Loucy (cell line): Measurements from ENCODE around the gene SND1.

Source experiments
- H2AFZ ChIP-seq: fragments of 200-600 bp; sonication (generic); 2 replicates; pipeline ENCODE4 v1.6.0; 2016; ENCODE audit warnings: antibody characterized with exemption, mild to moderate bottlenecking, low read length, moderate library complexity
- H3F3A ChIP-seq: fragments of 200-600 bp; 2 replicates; pipeline ENCODE4 v1.6.0; 2016; ENCODE audit warnings: antibody characterized with exemption, low read depth, mild to moderate bottlenecking
- H3K27me3 ChIP-seq: fragments of 200-600 bp; sonication (generic); 2 replicates; pipeline ENCODE4 v1.6.1; 2014; ENCODE audit warnings: low read length, mild to moderate bottlenecking; ENCODE audit not compliant: insufficient read depth, poor library complexity, severe bottlenecking
- H3K36me3 ChIP-seq: fragments of 200-600 bp; sonication (generic); 2 replicates; pipeline ENCODE4 v1.6.1; 2016; ENCODE audit warnings: low read length; ENCODE audit not compliant: insufficient read depth
- H3K4me1 ChIP-seq: fragments of 200-600 bp; sonication (generic); 2 replicates; pipeline ENCODE4 v1.5.1; 2014; ENCODE audit warnings: low read length, mild to moderate bottlenecking; ENCODE audit not compliant: insufficient read depth, poor library complexity, severe bottlenecking
- H3K4me2 ChIP-seq: fragments of 200-600 bp; sonication (generic); 2 replicates; pipeline ENCODE4 v1.6.0; 2014; ENCODE audit warnings: antibody characterized with exemption, low read length, low read depth, mild to moderate bottlenecking; ENCODE audit not compliant: poor library complexity, severe bottlenecking
- H3K4me3 ChIP-seq: fragments of 200-600 bp; sonication (generic); 2 replicates; pipeline ENCODE4 v1.5.1; 2014; ENCODE audit warnings: low read length, mild to moderate bottlenecking, mixed read lengths; ENCODE audit not compliant: poor library complexity, severe bottlenecking
- H3K79me2 ChIP-seq: fragments of 200-600 bp; sonication (generic); 2 replicates; pipeline ENCODE4 v1.6.1; 2014; ENCODE audit warnings: low read length; ENCODE audit not compliant: insufficient read depth
- H3K9ac ChIP-seq: fragments of 200-600 bp; sonication (generic); 2 replicates; pipeline ENCODE4 v1.6.0; 2014; ENCODE audit warnings: mild to moderate bottlenecking, low read depth, low read length, moderate library complexity; ENCODE audit not compliant: poor library complexity, severe bottlenecking
- H3K9me2 ChIP-seq: fragments of 200-600 bp; sonication (generic); replicated peaks from 2 replicates; pipeline ENCODE4 v1.6.1; 2016; ENCODE audit warnings: low read depth, low read length, mixed read lengths
- H3K9me3 ChIP-seq: fragments of 200-600 bp; sonication (generic); 2 replicates; pipeline ENCODE4 v1.6.1; 2014; ENCODE audit warnings: mild to moderate bottlenecking, antibody characterized with exemption, low read length, low read depth; ENCODE audit not compliant: insufficient read depth
- H4K20me1 ChIP-seq: fragments of 200-600 bp; sonication (generic); 2 replicates; pipeline ENCODE4 v1.6.0; 2014; ENCODE audit warnings: antibody characterized with exemption, low read length, mild to moderate bottlenecking; ENCODE audit not compliant: insufficient read depth, poor library complexity, severe bottlenecking
- EZH2phosphoT487 ChIP-seq: fragments of 200-600 bp; IDR thresholded peaks from 2 replicates; pipeline ENCODE4 v1.6.1; 2018; ENCODE audit warnings: antibody characterized with exemption, mild to moderate bottlenecking, moderate library complexity, borderline replicate concordance
- TF ChIP-seq, protein P1 (sequence below): fragments of 200-600 bp; sonication (generic); conservative IDR thresholded peaks from 2 replicates; pipeline ENCODE4 v1.5.1; 2014; ENCODE audit warnings: mild to moderate bottlenecking, antibody characterized with exemption, low read length

SND1 gene

DNA sequence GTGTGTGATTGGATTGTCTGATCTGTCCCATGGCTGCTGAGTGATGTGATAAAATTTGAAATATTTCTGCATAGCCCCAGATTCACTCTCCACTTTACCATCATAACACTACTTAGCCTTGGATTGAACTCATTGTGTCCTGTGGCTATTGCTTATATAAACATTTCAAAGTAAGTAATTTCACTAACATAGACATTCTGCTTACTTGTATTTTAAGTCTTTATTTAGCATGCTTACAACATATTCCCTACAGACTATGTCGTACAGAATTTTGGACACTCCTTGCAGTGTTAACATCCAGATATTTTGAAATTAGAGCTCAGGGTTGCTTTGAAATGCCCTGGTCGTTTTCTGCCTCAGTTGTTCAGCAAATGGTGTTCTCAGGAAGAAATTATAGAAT lies 261.7 kb downstream of the SND1 start:
- no peaks in the 10 kb centered on the region for H3K9me3 ChIP-seq
- H3F3A ChIP-seq: no peaks in the 10 kb centered on the region
- peaks cover 10% of the 10 kb centered on the region; the same call in 1 of the 2 replicates for H3K36me3 ChIP-seq
- H3K4me2 ChIP-seq: no peak overlapping the region
- H3K9me2 ChIP-seq: no peaks in the 10 kb centered on the region
- H4K20me1 ChIP-seq: peaks cover 5% of the 10 kb centered on the region
- no peaks in the 10 kb centered on the region for H3K27me3 ChIP-seq
- H2AFZ ChIP-seq: no peak overlapping the region
- TF ChIP-seq, protein P1, sequence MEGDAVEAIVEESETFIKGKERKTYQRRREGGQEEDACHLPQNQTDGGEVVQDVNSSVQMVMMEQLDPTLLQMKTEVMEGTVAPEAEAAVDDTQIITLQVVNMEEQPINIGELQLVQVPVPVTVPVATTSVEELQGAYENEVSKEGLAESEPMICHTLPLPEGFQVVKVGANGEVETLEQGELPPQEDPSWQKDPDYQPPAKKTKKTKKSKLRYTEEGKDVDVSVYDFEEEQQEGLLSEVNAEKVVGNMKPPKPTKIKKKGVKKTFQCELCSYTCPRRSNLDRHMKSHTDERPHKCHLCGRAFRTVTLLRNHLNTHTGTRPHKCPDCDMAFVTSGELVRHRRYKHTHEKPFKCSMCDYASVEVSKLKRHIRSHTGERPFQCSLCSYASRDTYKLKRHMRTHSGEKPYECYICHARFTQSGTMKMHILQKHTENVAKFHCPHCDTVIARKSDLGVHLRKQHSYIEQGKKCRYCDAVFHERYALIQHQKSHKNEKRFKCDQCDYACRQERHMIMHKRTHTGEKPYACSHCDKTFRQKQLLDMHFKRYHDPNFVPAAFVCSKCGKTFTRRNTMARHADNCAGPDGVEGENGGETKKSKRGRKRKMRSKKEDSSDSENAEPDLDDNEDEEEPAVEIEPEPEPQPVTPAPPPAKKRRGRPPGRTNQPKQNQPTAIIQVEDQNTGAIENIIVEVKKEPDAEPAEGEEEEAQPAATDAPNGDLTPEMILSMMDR: no peak
- no peak for TF ChIP-seq EZH2phosphoT487
- no peak overlapping the region for H3K9ac ChIP-seq
- peaks cover under 1% of the 10 kb centered on the region; the same call in 1 of the 2 replicates for H3K79me2 ChIP-seq
- no peaks in the 10 kb centered on the region for H3K4me1 ChIP-seq
- H3K4me3 ChIP-seq: no peak overlapping the region

DNA sequence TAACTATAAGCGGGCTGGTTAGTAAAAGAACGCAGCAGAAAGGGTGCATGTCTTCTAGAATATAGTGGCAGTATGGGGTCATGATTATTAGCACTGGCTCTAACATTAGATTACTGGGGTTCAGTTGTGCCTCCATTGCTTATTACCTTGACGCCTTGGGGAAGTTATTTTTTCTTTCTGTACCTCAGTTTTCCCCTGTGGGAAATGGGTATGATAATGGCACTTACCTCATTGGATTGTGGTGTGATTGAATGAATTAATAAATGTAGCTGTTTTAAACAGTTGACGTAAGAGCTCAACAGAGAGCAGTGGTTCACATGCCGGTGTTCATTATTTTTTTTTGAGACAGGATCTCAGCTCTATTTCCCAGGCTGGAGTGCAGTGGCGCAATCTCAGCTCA lies 262.7 kb downstream of the SND1 start:
- TF ChIP-seq EZH2phosphoT487: no peak
- TF ChIP-seq, protein P1: no peak
- Histone ChIP-seq H3K9me3 (no peaks in the 10 kb centered on the region), H3K4me2 (no peak overlapping the region), H4K20me1 (peaks cover 5% of the 10 kb centered on the region), H3K36me3 (peaks cover 10% of the 10 kb centered on the region; the same call in 1 of the 2 replicates), H3K9me2 (no peaks in the 10 kb centered on the region), H3K4me1 (no peaks in the 10 kb centered on the region), H3K27me3 (no peaks in the 10 kb centered on the region), H3K9ac (no peak overlapping the region), H2AFZ (no peak overlapping the region), H3K79me2 (no peaks in the 10 kb centered on the region; the same call in 1 of the 2 replicates), H3F3A (no peaks in the 10 kb centered on the region), H3K4me3 (no peak overlapping the region)

DNA sequence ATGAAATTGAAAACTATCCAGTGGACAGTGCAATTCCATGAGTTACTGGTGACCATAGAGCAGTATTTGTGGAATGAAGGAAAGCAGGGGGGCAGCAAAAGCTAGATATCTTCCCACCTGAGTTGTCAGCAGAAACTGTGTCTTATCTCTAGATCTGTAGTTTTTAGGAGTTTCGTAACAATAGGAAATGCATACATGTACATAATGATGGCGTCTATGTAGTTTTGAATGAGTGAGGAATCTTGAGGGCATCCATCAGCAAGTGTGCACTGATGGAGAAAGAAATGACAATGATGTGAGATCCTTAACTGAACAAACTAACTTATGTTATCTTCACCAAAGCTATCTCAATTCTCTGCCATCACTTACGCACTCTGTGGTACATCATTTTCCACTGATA lies 264.7 kb downstream of the SND1 start:
- no peaks in the 10 kb centered on the region for H3K4me1 ChIP-seq
- no peak overlapping the region for H3K4me2 ChIP-seq
- H3K4me3 ChIP-seq: no peak overlapping the region
- no peak overlapping the region for H2AFZ ChIP-seq
- no peaks in the 10 kb centered on the region for H3K9me2 ChIP-seq
- no peak for TF ChIP-seq EZH2phosphoT487
- TF ChIP-seq, protein P1: no peak
- no peaks in the 10 kb centered on the region for H3F3A ChIP-seq
- H3K9me3 ChIP-seq: no peaks in the 10 kb centered on the region
- H3K9ac ChIP-seq: no peak overlapping the region
- H3K27me3 ChIP-seq: no peaks in the 10 kb centered on the region
- no peaks in the 10 kb centered on the region; the same call in 1 of the 2 replicates for H3K79me2 ChIP-seq
- H4K20me1 ChIP-seq: peaks cover 5% of the 10 kb centered on the region
- H3K36me3 ChIP-seq: 0 out of 2 replicates have a peak, but pooled peaks cover 5% of the 10 kb centered on the region
